Stimulated activated CD4-positive, alpha-beta T cell treated with anti-CD3 and anti-CD28 coated beads, Interleukin-4, amount 100 ng/mL, for 1 hour (primary cell): ENCODE measurements around the gene DYRK1B.
A peak's percentile ranks its signal among the peaks of the same experiment; 100 is the strongest.

Source experiments
- DNase-seq: peaks from one replicate; pipeline ENCODE4 v3.0.0-alpha.2; 2020

DYRK1B gene

DNA sequence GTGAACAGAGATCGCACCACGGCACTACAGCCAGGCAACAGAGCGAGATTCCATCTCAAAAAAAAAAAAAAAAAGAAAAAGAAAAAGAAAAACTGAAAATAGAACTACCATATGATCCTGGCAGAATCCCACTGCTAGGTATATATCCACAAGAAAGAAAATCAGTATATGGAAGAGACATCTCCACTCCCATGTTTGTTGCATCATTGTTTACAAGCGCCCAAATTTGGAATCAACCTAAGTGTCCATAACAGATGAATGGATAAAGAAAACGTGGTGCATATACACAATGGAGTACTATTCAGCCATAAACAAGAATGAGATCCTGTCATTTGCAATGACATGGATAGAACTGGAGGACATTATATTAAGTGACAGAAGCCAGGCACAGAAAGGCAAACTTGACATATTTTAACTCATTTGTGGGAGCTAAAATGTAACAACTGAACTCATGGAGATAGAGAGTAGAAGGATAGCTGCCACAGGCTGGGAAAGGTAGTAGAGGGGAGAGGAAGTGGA, 26.1 kb downstream of the DYRK1B start:
- no peak for DNase-seq

DNA sequence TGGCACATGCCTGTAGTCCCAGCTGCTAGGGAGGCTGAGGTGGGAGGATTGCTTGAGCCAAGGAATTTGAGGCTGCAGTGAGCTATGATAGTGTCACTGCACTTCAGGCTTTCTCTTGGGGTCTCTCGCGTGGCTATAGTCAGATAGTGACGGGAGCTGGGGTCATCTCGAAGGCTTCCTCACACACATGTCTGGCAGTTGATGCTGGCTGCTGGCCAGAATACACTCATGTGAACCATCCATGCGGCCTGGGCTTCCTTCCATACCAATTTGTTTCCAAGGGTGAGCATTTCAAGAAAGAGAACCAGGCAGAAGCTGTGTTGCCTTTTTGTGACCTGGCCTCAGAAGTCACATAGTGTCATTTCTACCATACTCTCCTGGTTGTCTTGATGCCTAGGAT, 28.9 kb downstream of the DYRK1B start:
- no peak for DNase-seq

DNA sequence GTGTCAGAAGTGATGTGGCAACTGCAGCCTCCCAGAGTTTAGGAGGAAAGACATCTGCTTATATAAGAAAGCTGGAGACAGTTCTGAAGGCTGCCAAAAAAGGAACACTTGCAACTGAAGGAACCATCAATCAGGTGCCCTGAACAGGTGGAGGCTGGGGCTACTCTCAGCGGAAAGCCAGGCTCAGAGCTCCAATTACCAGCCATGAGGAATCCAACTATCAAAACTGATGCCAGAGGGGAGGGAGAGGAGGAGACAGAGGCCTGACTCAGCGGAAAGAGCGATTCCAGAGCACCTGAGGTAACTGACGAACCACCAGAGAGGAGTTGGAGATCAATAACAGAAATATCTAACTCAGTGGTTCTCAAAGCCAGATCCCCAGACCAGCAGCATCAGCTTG, 31.0 kb downstream of the DYRK1B start:
- DNase-seq = no peak

DNA sequence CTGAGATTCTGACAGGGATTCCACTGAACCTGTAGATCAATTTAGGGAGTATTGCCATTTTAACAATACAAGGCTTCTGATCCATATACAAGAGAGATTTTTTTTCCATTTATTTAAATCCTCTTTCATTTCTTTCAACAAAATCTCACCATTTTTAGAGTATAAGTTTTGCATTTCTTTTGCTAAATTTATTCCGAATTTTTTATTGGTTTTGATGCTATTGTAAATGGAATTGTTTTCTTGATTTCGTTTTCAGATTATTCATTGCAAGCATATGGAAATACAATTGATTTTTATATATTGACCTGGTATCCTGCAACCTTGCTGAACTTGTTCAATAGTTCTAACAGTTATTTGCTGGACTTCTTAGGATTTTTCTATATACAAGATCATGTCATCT, 36.9 kb downstream of the DYRK1B start:
- no peak for DNase-seq

DNA sequence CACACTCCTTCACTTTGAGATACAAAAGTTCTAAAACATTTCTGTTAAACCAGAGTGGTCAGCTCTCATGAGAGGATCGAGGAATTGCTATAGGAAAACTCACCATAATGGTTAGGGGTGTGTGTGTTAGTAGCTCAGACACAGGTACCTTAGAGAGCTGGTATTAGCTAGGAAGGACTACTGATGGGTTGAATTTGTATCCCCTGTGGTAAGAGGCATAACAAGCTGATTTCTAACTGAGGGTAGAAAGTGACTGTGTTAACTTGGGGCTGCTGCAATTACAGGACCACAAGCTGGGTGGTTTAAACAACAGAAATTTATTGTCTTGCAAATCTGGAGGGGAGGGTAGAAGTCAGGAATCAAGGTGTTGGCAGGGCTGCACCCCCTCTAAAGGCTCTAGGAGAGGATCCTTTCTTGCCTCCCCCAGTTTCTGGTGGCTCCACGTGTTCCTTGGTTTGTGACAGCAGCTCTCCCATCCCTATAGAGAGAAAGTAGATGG, 37.9 kb downstream of the DYRK1B start:
- DNase-seq = no peak

GRCh38 chr19:39795001-39795400, 39.0 kb downstream of the DYRK1B start:
- no peak for DNase-seq

DNA sequence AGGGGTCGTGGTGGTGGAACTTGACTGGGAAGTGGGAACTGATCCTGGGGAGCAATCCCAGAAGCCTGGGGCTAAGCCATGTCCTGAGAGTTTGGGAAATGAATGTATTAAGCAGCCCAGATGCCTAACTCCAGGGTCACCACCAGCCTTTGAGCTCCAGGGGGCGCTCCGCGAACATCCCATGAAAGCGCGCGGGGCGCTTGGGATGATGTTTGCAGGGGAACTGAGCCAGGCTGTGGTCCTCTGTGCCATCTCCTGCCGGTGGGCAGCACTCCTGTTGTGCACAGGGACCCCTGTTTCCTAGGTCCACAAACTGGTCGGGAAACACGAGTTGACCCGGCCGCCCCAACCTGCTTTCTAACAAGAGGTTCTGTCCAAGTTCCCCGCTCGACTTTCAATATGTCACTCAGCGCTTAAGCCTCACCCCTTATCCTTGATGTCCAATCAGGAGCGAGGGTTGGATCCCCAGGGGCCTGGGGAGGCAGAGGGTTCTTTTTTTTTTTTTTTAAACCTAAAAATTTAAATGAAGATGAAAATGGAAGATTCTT, 40.9 kb downstream of the DYRK1B start:
- DNase-seq = peak; percentile 74

DNA sequence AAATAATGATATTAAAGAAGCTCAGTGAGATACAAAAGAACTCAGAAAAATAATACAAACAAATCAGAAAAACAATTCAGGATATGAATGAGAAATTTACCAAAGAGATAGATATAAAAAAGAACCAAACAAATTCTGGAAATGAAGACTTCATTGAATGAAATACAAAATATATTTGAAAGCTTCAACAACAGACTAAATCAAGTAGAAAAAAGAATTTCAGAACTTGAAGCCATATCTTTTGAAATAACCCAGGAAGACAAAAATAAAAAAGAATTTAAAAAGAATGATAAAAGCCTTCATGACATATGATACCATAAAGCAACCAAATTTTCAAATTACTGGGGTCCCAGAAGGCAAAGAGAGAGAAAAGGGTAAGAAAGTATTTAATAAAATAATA, 45.7 kb downstream of the DYRK1B start:
- DNase-seq = no peak

DNA sequence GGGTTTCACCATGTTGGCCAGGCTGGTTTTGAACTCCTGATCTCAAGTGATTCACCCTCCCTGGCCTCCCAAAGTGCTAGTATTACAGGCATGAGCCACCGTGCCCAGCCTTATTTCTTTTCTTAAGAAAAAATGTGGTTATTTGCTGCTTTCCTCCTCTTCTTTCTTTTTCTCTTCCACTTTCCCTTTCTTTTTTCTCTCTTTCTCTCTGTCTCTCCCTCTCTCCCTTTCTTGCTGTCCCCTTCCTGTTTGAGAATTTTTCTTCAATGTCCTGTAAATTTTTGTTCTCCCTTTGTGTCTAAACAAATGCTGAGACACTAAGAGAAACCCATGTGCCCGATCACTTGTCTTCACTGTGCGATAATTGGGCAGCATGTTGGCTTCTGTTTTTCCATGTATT, 53.1 kb downstream of the DYRK1B start:
- no peak for DNase-seq

- DNase-seq = no peak
Measured at GRCh38 chr19:39778763-39779162, 55.2 kb downstream of the DYRK1B start, which contains the start of gene LEUTX. Gene LEUTX (plus strand): TSS chr19:39778854. CDS start chr19:39778921, 67 bp downstream.
